Activated T-cell treated with anti-CD3 and anti-CD28 coated beads, Interleukin-2, amount 50 U/mL, for 24 hours (primary cell): Measurements from ENCODE around the gene SUSD6.

Experiments used
- DNase-seq: peaks from one replicate; pipeline ENCODE4 v3.0.0-alpha.2; 2020
- H3K27ac Mint-ChIP-seq: 2 replicates; pipeline ENCODE4 v1.8.0; 2020; ENCODE audit warnings: mild to moderate bottlenecking, mixed read lengths
- H3K27me3 Mint-ChIP-seq: 2 replicates; pipeline ENCODE4 v1.8.0; 2020; ENCODE audit warnings: mixed read lengths
- H3K36me3 Mint-ChIP-seq: 2 replicates; pipeline ENCODE4 v1.8.0; 2020; ENCODE audit warnings: low read depth, mixed read lengths
- H3K4me1 Mint-ChIP-seq: 2 replicates; pipeline ENCODE4 v1.8.0; 2020; ENCODE audit warnings: low read depth, mixed read lengths
- H3K4me3 Mint-ChIP-seq: 2 replicates; pipeline ENCODE4 v1.8.0; 2020; ENCODE audit warnings: mild to moderate bottlenecking, moderate library complexity, mixed read lengths
- H3K9me3 Mint-ChIP-seq: 2 replicates; pipeline ENCODE4 v1.8.0; 2020; ENCODE audit warnings: mixed read lengths

The SUSD6 gene

DNA sequence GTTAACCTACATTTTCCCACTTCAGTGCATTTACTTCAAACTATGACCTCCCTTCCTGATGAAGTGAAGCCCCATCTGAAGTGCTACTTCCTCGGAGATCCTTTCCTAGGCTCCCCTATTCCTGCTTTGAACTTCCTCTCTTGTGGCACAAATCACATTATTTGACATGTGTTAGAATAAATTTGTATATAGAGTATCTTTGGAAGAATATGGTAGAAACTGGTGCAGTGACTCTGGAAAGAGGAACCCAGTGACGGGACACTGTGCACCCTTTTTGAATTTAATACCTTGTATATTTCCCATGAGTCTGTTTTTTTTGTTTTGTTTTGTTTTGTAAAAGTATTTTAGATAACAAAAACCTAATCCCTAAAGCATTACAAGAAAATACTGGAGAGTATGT is 89.2 kb downstream of the SUSD6 start:
- H3K36me3 Mint-ChIP-seq = peaks cover 77% of the 10 kb centered on the region
- no peaks in the 10 kb centered on the region for H3K27me3 Mint-ChIP-seq
- no peak overlapping the region for H3K4me3 Mint-ChIP-seq
- H3K9me3 Mint-ChIP-seq = no peaks in the 10 kb centered on the region
- DNase-seq = no peak
- H3K4me1 Mint-ChIP-seq = peaks cover 87% of the 10 kb centered on the region
- H3K27ac Mint-ChIP-seq = peak overlapping the region; percentile 44

DNA sequence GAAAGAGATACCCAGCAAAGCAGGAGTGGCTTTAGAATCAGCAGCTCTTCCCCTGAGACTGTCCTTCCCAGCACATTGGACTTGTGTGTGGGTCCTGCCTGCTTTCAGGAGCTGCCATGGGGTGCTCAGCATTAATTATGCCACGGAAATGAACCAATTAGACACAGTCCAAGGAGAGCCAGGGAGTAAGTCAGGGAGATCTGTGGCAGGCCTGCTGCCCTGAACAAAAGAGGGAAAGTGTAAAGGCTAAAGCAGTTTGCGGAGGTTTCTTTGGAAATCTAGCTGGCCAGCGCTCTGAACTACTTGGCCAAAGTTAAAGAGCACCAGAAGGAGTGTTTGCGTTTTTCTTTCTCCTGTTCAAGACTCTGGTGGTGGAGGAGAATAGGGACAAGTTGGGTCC is 89.9 kb downstream of the SUSD6 start:
- no peak for DNase-seq
- H3K4me3 Mint-ChIP-seq = no peak overlapping the region
- peak overlapping the region; percentile 76 for H3K27ac Mint-ChIP-seq
- H3K4me1 Mint-ChIP-seq = peaks cover 81% of the 10 kb centered on the region
- H3K27me3 Mint-ChIP-seq = no peaks in the 10 kb centered on the region
- no peaks in the 10 kb centered on the region for H3K9me3 Mint-ChIP-seq
- peaks cover 84% of the 10 kb centered on the region for H3K36me3 Mint-ChIP-seq

GRCh38 chr14:69701857-69702256 is 90.5 kb downstream of the SUSD6 start:
- no peak for DNase-seq
- Mint-ChIP-seq H3K36me3 (peaks cover 85% of the 10 kb centered on the region), H3K27ac (peak overlapping the region; percentile 76), H3K4me1 (peaks cover 76% of the 10 kb centered on the region), H3K27me3 (no peaks in the 10 kb centered on the region), H3K4me3 (no peak overlapping the region), H3K9me3 (no peaks in the 10 kb centered on the region)

DNA sequence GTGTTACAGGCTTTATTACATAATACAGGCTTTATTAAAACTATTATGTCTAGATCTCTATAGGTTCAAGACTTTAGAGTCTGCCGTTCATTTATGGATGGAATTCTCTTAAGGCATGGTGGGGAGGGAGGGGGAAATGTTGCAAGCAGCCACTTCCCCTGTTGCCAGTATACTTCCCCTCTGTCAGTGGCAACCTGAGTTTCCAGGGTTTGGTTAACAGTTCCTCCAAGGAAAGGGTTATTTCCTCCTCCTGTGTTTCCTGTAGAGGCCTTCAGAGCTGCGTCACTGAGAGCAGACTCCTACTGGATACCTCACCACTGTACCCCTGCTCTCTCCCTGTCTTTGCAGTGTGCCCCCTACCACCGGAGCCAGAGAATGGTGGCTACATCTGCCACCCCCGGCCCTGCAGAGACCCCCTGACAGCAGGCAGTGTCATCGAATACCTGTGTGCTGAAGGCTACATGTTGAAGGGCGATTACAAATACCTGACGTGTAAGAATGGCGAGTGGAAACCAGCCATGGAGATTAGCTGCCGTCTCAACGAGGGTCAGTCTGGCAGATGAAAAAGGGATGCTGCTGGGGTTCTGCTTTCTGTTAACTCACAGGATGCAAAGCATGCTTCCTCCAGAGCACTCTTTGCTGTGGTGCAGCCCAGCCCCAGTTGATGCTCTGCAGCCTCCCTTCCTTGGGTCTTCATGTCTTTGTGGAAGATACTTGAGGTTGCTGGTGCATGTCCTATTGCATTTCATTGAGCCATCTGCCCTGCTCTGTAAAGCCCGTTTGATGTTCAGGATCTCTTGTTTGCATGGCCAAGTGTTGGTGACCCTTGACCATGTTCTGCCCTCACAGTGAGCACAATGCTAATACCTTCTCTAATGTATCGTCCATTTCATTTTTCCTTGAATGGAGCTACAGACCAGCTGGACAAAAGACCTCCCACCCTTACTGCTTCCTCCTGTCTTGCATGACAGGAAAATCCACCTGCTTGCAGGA is 91.9 kb downstream of the SUSD6 start:
- Mint-ChIP-seq H3K36me3 (peaks cover 88% of the 10 kb centered on the region), H3K4me3 (no peak overlapping the region), H3K27ac (peak overlapping the region; percentile 80), H3K27me3 (no peaks in the 10 kb centered on the region), H3K9me3 (no peaks in the 10 kb centered on the region), H3K4me1 (peaks cover 68% of the 10 kb centered on the region)
- no peak for DNase-seq

DNA sequence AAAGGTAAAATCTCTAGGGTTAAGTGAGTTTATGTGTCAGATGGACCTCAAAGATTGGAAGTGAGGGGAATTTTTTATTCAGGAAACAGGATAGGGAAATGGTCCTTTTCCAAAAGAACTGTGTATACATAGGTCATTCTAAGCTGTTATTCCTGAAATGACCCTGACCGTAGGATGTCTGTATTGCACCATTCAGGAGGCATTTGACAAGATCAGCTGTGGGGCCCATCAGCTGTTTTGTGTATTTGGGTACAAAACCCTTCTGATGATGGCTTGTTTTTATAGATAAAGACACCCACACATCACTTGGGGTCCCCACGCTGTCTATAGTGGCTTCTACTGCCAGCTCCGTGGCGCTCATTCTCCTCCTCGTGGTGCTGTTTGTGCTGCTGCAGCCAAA is 92.9 kb downstream of the SUSD6 start:
- Mint-ChIP-seq H3K4me3 (no peak overlapping the region), H3K27me3 (no peaks in the 10 kb centered on the region), H3K36me3 (peaks cover 88% of the 10 kb centered on the region), H3K9me3 (no peaks in the 10 kb centered on the region), H3K27ac (peak overlapping the region; percentile 80), H3K4me1 (peaks cover 64% of the 10 kb centered on the region)
- DNase-seq = no peak

DNA sequence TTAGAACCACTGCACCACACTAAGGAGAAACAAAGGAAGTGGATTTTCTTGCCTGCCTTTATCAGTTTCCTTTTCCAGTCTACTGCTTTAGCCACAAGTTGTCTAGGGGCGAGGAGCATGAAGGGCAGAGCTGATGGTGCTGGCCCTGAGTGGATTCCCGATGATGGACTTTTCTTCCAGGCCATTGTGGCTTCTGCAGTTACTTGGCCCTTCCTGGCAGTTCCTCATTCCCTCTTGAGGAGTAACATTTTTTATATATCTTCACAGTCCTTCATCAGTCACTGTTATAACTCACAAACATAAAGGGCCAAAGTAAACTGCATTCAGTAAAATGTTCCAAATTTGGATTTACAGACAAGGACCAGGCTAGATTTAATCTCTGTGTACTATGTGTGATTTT is 94.3 kb downstream of the SUSD6 start:
- H3K36me3 Mint-ChIP-seq = peaks cover 93% of the 10 kb centered on the region
- no peaks in the 10 kb centered on the region for H3K9me3 Mint-ChIP-seq
- H3K27ac Mint-ChIP-seq = peak overlapping the region; percentile 78
- no peak for DNase-seq
- no peaks in the 10 kb centered on the region for H3K27me3 Mint-ChIP-seq
- H3K4me1 Mint-ChIP-seq = peaks cover 55% of the 10 kb centered on the region
- no peak overlapping the region for H3K4me3 Mint-ChIP-seq

- peaks cover 99% of the 10 kb centered on the region for H3K36me3 Mint-ChIP-seq
These were observed 96.7 kb downstream of the SUSD6 start for GRCh38 chr14:69708049-69708448.

GRCh38 chr14:69708586-69709560 is 97.5 kb downstream of the SUSD6 start:
- Mint-ChIP-seq H3K27ac (peak overlapping the region; percentile 71), H3K36me3 (peaks cover 99% of the 10 kb centered on the region), H3K27me3 (no peaks in the 10 kb centered on the region), H3K4me3 (no peak overlapping the region), H3K9me3 (no peaks in the 10 kb centered on the region), H3K4me1 (peaks cover 52% of the 10 kb centered on the region)
- no peak for DNase-seq

More at GRCh38 chr14:69708049-69708448, 96.7 kb downstream of the SUSD6 start:
- DNase-seq = no peak
- H3K27me3 Mint-ChIP-seq = no peaks in the 10 kb centered on the region
- H3K27ac Mint-ChIP-seq = no peak overlapping the region
- H3K4me3 Mint-ChIP-seq = no peak overlapping the region
- peaks cover 55% of the 10 kb centered on the region for H3K4me1 Mint-ChIP-seq
- no peaks in the 10 kb centered on the region for H3K9me3 Mint-ChIP-seq

- Mint-ChIP-seq H3K4me1 (peaks cover 55% of the 10 kb centered on the region), H3K36me3 (peaks cover 96% of the 10 kb centered on the region), H3K27ac (peak overlapping the region; percentile 65), H3K4me3 (no peak overlapping the region), H3K9me3 (no peaks in the 10 kb centered on the region), H3K27me3 (no peaks in the 10 kb centered on the region)
- no peak for DNase-seq
These were observed 99.0 kb downstream of the SUSD6 start for GRCh38 chr14:69710378-69710777.

DNA sequence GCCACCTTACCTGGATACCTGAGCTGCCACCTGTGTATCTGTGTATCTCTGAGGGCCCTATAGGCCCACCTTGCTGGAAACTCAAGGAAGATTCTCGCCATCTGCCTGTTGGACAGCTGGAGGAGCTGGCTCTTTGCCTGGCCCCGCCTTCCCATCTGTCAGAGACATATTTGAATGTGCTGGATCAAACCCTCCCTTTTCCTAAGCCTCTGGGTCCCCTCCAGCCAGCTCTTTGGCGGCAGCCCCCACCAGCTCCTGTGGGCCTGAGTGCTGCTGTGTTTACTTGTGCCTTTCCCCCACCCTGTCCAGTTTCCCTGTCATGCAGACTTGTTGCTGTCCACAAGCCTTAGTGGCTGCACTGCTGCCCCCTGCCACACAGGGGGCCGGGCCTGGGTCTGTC is 99.7 kb downstream of the SUSD6 start:
- Mint-ChIP-seq H3K27ac (peak overlapping the region; percentile 76), H3K9me3 (no peaks in the 10 kb centered on the region), H3K27me3 (no peaks in the 10 kb centered on the region), H3K36me3 (peaks cover 95% of the 10 kb centered on the region), H3K4me3 (no peak overlapping the region), H3K4me1 (peaks cover 60% of the 10 kb centered on the region)
- no peak for DNase-seq

DNA sequence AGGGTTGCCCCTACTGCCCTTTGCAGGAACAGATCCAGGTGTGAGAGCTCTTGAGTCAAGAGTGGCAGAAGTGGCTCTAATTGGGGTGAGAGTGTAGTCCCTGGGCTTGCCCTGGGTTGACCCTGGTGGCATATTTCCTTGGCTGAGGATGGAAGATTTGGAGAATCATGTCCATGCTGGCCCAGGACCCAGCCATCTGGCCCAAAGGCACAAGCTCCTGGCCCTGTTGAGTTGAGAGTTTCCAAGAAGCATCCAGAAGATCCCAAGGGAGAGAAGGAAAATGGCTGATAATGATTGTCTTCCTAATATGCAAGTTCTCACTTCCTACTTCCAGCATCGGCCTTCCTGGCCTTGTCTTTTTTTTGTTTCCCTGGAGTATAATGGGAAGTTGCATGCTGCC is 100.1 kb downstream of the SUSD6 start:
- Mint-ChIP-seq H3K4me3 (no peak overlapping the region), H3K4me1 (peaks cover 64% of the 10 kb centered on the region), H3K27ac (peak overlapping the region; percentile 87), H3K9me3 (no peaks in the 10 kb centered on the region), H3K36me3 (peaks cover 93% of the 10 kb centered on the region), H3K27me3 (no peaks in the 10 kb centered on the region)
- no peak for DNase-seq

DNA sequence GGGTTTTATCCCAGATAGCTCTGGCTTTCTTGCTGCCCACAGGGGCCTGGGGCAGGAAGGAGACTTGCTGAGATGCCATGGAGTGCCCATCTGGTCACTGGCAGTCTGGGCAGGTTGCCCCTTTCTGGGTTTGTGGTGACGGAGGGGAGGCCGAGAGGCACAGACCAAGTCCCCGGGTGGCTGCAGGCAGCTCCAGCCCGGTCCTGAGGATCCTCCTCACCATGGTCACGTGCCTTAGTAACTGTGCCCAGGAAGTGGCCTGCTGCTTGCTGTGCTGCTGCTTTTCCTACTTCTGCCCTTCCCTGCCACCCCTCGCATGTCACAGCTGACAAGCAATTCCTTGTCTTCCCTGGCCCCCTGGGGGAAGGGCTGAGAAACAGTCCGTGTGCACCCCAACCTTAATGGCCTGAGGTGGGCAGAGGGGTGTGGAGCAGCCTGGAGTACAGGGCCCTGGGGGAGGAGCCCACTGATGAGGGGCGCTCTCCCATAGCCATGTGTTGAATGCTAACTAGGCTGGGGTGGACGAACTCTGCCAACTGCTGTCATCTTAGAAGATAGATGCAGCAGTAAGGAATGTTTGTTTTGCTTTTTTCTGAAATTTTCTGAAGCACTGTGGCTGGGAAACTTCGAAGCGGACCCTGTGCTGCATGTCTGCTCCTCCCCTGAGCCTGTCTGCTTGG is 100.6 kb downstream of the SUSD6 start:
- peak overlapping the region; percentile 87 for H3K27ac Mint-ChIP-seq
- H3K4me1 Mint-ChIP-seq = peaks cover 68% of the 10 kb centered on the region
- no peaks in the 10 kb centered on the region for H3K27me3 Mint-ChIP-seq
- H3K9me3 Mint-ChIP-seq = no peaks in the 10 kb centered on the region
- no peak overlapping the region for H3K4me3 Mint-ChIP-seq
- no peak for DNase-seq
- peaks cover 92% of the 10 kb centered on the region for H3K36me3 Mint-ChIP-seq

DNA sequence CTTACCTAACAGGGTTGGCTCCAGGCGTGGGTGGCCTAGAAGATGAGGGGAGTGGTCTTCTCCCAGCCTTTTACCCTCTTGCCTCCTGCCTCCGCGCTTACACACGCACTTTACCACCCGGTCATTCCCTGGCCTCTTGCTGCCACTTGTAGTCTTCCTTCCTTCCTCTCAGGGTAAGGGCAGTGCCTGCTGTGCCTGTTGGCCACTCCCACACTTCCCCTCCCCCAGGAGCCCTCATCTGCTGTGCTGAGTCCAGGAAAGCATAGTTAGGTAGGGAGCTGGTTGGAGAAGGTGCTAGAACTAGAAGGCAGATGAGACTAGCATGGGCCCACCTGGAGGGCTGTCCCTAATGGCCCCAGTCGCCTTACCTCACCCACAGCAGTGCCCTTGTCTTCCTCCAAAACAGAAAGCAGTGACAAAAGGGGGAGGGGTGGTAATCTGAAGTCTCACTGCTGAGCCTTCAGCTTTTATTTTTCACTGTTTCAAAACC is 101.2 kb downstream of the SUSD6 start:
- Mint-ChIP-seq H3K4me3 (no peak overlapping the region), H3K9me3 (no peaks in the 10 kb centered on the region), H3K36me3 (peaks cover 88% of the 10 kb centered on the region), H3K4me1 (peaks cover 67% of the 10 kb centered on the region), H3K27me3 (no peaks in the 10 kb centered on the region), H3K27ac (peak overlapping the region; percentile 87)
- DNase-seq = no peak

DNA sequence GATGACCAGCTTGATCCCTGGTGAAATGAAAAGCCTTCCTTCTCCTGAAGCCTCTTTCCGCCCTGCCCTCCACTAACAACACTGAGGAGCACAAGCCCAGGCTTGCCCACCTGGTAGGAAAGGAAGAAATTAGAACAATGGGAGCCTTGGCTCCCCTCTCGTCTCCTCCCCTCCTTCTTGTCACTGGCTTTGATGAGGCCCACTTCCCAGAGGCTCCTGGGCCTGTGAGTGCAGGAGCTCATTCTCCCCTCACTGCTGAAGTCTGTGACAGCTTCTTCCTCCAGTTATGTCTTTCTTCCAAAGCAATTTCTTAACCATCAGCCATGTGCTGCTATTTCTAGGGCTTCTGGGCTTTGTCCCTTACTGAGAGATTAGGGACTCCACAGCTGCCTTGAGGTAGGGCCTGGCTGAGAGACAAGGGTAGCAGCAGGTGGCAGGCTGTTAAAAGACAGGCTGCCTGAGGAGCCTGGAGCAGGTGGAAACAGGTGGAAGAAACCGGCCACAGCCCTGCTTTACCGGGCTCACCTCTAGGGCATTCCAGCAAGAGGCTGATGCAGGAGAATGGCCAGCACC is 101.9 kb downstream of the SUSD6 start:
- DNase-seq = no peak
- H3K4me3 Mint-ChIP-seq = no peak overlapping the region
- peaks cover 65% of the 10 kb centered on the region for H3K4me1 Mint-ChIP-seq
- H3K9me3 Mint-ChIP-seq = no peaks in the 10 kb centered on the region
- peaks cover 82% of the 10 kb centered on the region for H3K36me3 Mint-ChIP-seq
- H3K27ac Mint-ChIP-seq = peak overlapping the region; percentile 87
- no peaks in the 10 kb centered on the region for H3K27me3 Mint-ChIP-seq
